ENCODE measurements around the gene LPAR6.

The LPAR6 gene

DNA sequence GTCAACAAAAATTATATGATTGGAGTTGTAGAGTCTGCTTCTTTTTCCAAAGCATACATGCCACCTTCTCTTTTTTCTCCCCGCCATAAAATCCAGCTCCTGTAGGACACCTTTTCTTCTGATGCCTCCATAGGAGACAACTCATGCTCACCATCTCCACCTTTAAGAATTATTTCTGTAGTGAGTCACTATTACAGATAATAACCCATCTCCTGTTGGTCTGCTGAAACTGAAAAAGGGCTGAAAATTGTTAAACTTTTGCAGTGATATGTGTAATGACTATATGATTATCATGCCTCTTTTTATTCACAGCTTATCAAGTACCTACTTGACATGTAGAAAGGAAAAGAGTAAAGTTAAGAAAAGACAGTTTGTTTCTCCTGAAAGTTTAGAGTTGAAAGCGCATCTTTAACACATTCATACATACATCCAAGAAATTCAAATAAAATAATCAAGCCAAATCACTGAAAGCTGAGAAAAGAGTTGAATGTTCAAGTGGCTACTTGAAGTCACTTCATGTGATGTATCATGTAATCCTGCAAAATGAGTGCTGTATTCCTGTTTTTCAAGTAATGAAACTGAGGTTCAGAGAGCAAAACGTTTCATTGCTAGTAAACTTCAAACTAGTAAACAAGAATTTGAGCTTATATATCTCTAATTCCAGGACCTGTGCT is 35.5 kb upstream of the LPAR6 start:
- H3K36me3 ChIP-seq (ENCODE audit: control insufficient read depth, insufficient read depth, low read length): 0 out of 2 replicates have a peak, but pooled peaks cover 1% of the 10 kb centered on the region
- no peak overlapping the region for H3K4me3 ChIP-seq (replicated peaks; ENCODE audit: low read depth, low read length)
- no peak for DNase-seq (ENCODE audit: extremely low read depth, insufficient read length)
- TF ChIP-seq, protein P1, sequence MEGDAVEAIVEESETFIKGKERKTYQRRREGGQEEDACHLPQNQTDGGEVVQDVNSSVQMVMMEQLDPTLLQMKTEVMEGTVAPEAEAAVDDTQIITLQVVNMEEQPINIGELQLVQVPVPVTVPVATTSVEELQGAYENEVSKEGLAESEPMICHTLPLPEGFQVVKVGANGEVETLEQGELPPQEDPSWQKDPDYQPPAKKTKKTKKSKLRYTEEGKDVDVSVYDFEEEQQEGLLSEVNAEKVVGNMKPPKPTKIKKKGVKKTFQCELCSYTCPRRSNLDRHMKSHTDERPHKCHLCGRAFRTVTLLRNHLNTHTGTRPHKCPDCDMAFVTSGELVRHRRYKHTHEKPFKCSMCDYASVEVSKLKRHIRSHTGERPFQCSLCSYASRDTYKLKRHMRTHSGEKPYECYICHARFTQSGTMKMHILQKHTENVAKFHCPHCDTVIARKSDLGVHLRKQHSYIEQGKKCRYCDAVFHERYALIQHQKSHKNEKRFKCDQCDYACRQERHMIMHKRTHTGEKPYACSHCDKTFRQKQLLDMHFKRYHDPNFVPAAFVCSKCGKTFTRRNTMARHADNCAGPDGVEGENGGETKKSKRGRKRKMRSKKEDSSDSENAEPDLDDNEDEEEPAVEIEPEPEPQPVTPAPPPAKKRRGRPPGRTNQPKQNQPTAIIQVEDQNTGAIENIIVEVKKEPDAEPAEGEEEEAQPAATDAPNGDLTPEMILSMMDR (IDR thresholded peaks at IDR 0.05; ENCODE audit: insufficient read depth, low read length, poor library complexity, severe bottlenecking): no peak
- no peaks in the 10 kb centered on the region for H3K27me3 ChIP-seq (replicated peaks; ENCODE audit: control insufficient read depth, insufficient read depth, low read length)

DNA sequence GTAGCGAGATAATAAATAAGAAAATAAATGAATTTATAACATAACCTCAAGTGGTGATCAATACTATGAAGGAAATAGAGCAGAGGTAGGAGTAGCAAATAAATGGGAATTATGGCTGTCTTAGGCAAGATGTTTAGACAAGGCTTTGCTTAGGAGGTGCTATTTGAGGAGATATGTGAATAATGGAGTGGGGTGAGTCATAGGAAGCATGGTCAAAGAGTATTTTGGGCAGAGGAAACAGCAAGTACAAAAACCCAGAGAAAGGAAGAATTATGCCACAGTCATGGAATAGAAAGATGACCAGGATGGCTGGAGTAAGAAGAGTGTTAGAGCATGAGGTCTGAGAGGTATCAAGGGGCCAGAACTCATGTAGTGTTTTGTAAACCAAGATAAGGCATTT is 33.6 kb upstream of the LPAR6 start:
- no peak overlapping the region for H3K4me3 ChIP-seq (replicated peaks; ENCODE audit: low read depth, low read length)
- TF ChIP-seq, protein P1 (IDR thresholded peaks at IDR 0.05; ENCODE audit: insufficient read depth, low read length, poor library complexity, severe bottlenecking): no peak
- DNase-seq (ENCODE audit: extremely low read depth, insufficient read length): no peak
- H3K27me3 ChIP-seq (replicated peaks; ENCODE audit: control insufficient read depth, insufficient read depth, low read length): no peaks in the 10 kb centered on the region
- no peaks in the 10 kb centered on the region for H3K36me3 ChIP-seq (ENCODE audit: control insufficient read depth, insufficient read depth, low read length)

DNA sequence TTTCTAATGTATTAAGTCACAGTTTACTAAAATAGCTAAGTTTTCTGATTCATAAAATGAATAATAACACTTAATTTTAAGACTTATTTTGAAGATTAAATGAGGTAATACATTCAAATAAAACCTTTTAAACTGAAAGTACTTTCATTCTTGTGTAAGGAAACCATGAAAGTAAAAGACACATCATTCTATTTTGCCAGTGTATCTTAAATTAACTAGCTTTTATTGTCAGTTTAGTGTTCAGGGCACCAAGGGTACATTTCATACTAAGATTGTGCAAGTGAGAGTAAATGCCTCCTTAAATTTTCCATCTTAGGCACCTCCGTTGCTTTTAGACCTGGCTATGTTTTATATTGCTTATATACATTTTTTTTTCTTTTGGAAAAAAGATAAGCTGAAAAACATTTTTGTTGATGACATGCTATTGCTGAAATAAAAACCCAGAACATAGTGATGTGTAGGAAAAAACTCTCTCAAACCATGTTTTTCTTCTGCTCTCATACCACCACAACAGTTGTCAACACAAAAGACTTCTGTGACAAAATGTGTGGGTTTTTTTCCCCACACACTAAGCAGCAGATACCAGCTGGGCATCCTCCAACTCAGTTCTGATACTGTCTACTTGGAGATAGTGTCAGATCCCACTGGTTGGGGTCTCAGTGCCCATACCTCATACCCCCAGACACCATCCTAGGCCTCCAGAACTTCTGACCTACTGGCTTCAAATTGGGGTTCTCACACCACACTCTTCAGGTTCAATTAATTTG is 30.7 kb upstream of the LPAR6 start:
- Histone ChIP-seq H3K4me3 (replicated peaks; ENCODE audit: low read depth, low read length) (no peak overlapping the region), H3K27me3 (replicated peaks; ENCODE audit: control insufficient read depth, insufficient read depth, low read length) (no peaks in the 10 kb centered on the region), H3K36me3 (ENCODE audit: control insufficient read depth, insufficient read depth, low read length) (no peaks in the 10 kb centered on the region)
- DNase-seq (ENCODE audit: extremely low read depth, insufficient read length): no peak
- TF ChIP-seq, protein P1 (IDR thresholded peaks at IDR 0.05; ENCODE audit: insufficient read depth, low read length, poor library complexity, severe bottlenecking): no peak

DNA sequence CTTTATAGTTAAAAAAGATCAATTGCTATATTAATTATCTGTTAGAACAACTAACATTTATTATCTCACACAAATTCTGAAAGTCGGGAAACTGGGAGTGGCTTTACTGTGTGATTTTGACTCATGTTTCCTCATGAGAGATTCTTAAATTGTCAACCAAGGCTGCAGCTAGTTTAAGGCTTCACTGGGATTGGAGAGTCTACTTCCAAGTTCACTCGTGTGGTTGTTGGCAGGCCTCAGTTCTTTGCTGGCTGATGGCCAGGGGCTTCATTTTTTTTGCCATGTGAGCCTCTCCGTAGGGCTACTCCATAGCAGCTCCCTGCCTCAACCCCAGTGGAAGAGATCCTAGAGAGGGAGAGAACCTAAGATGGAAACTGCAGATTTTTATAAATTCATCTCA is 24.5 kb upstream of the LPAR6 start:
- Histone ChIP-seq H3K36me3 (ENCODE audit: control insufficient read depth, insufficient read depth, low read length) (no peaks in the 10 kb centered on the region), H3K27me3 (replicated peaks; ENCODE audit: control insufficient read depth, insufficient read depth, low read length) (no peaks in the 10 kb centered on the region), H3K4me3 (replicated peaks; ENCODE audit: low read depth, low read length) (no peak overlapping the region)
- TF ChIP-seq, protein P1 (IDR thresholded peaks at IDR 0.05; ENCODE audit: insufficient read depth, low read length, poor library complexity, severe bottlenecking): no peak
- DNase-seq (ENCODE audit: extremely low read depth, insufficient read length): no peak

DNA sequence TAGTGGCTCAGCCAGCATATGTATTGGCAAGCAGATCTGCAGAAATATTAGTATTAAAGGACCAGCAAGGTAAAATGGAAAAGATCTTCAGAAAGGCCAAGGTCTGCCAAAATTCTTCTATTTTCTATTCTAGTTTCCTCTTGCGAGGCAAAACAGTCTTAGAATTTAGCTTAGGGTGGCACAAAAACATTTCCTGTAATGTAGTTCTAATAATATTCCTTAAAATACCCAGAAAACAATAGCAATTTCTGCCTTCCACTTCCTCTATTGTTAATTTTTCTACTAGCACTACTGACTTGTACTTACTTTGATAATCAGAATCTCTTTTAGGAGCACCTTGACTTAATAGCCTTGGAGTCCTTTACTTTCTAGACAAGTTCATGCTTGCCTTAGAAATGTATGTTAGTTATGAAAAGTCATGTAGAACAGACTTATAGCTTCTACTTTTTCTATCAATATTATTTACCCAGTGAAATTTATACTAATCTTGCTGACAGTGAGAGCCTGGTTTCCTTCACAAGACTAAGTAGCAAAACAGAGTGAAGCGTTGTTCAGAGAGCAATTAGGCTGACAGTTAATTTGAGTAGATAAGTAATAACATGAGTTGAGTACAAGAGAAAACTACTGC is 23.9 kb upstream of the LPAR6 start:
- TF ChIP-seq, protein P1 (IDR thresholded peaks at IDR 0.05; ENCODE audit: insufficient read depth, low read length, poor library complexity, severe bottlenecking): no peak
- Histone ChIP-seq H3K36me3 (ENCODE audit: control insufficient read depth, insufficient read depth, low read length) (no peaks in the 10 kb centered on the region), H3K4me3 (replicated peaks; ENCODE audit: low read depth, low read length) (no peak overlapping the region), H3K27me3 (replicated peaks; ENCODE audit: control insufficient read depth, insufficient read depth, low read length) (no peaks in the 10 kb centered on the region)
- no peak for DNase-seq (ENCODE audit: extremely low read depth, insufficient read length)

Measured in GM06990 (cell line).